Tibial nerve (tissue), 4 donors: ENCODE data around the gene MRPS33. TPM values are rescaled to one million over a fixed set of nuclear protein-coding genes. Genes with fewer than 3 reads are reported as not detected.

ENCODE experiments used
- DNase-seq, 2 donors: peaks; one replicate each; pipeline ENCODE4 v3.0.0-alpha.2; 2019; ENCODE audit warnings: low spot score in 2 of 2
- H3K27ac ChIP-seq, 4 donors: fragments of 200-600 bp; sonication (generic) in 3 of 4; one replicate each; pipeline ENCODE4 v1.5.1; 2017 to 2019; ENCODE audit warnings: mild to moderate bottlenecking in 1 of 4
- H3K27me3 ChIP-seq, 2 donors: fragments of 200-600 bp; sonication (generic) in 1 of 2; one replicate each; pipeline versions ENCODE4 v1.5.1 to v1.6.0; 2017 to 2019
- H3K36me3 ChIP-seq, 3 donors: fragments of 200-600 bp; sonication (generic); one replicate each; pipeline ENCODE4 v1.5.1; 2018 to 2019
- H3K4me1 ChIP-seq, 4 donors: fragments of 200-600 bp; sonication (generic) in 3 of 4; one replicate each; pipeline ENCODE4 v1.5.1; 2017 to 2019
- H3K4me3 ChIP-seq, 4 donors: fragments of 200-600 bp; sonication (generic) in 3 of 4; one replicate each; pipeline ENCODE4 v1.5.1; 2017 to 2019; ENCODE audit warnings: mild to moderate bottlenecking in 1 of 4, moderate library complexity in 1 of 4
- H3K9me3 ChIP-seq, 4 donors: fragments of 200-600 bp; sonication (generic) in 3 of 4; one replicate each; pipeline ENCODE4 v1.5.1; 2017 to 2019
- CTCF ChIP-seq, 5 experiments: fragments of 200-600 bp in 3 of 5; fragments of 450-650 bp in 2 of 5; sonication (generic) in 3 of 5; IDR thresholded peaks; one replicate each; pipeline ENCODE4 v1.5.1; 2016 to 2019; ENCODE audit warnings: antibody characterized with exemption in 5 of 5, mild to moderate bottlenecking in 3 of 5, moderate library complexity in 2 of 5
- EP300 ChIP-seq, 2 donors: sonication (generic); formaldehyde crosslinking; IDR thresholded peaks; one replicate each; pipeline ENCODE4 v1.6.1; 2017; ENCODE audit warnings: antibody characterized with exemption in 2 of 2, mild to moderate bottlenecking in 1 of 2
- POLR2A ChIP-seq, 2 donors: fragments of 450-650 bp; IDR thresholded peaks; one replicate each; pipeline ENCODE4 v1.6.1; 2017; ENCODE audit warnings: antibody characterized with exemption in 2 of 2, mild to moderate bottlenecking in 2 of 2, moderate library complexity in 2 of 2
- WGBS, 2 donors: methylation state at CpG; one replicate each; pipeline ENCODE4 v1.1.5; 2018; 5-methylcytosine and 5-hydroxymethylcytosine counted together
- total RNA-seq, 4 donors: library from RNA; depleted of rRNA; stranded (reverse); fragments of >200 nt; gene quantifications; one replicate each; pipeline ENCODE4 v1.1.0, GENCODE V29; 2016

The MRPS33 gene
- total RNA-seq, 4 donors from 2014 or later = 4.2 to 21.8 (median 16.0) TPM

- Histone ChIP-seq H3K9me3 (peaks cover 0 to 9% (median 0%) of the 10 kb centered on the region in 4 donors), H3K4me3 (no peak overlapping the region), H3K36me3 (no peaks in the 10 kb centered on the region), H3K27me3 (peaks cover 0 to 10% of the 10 kb centered on the region in 2 donors), H3K4me1 (peaks cover 0 to 25% (median 3%) of the 10 kb centered on the region in 4 donors), H3K27ac (no peak overlapping the region)
- no peak for DNase-seq
- TF ChIP-seq CTCF (IDR thresholded peaks at IDR 0.05) (no peak), POLR2A (IDR thresholded peaks at IDR 0.05) (no peak), EP300 (IDR thresholded peaks at IDR 0.05) (no peak)
Observed at GRCh38 chr7:141016349-141016748, 1.6 kb upstream of the MRPS33 start.

- Histone ChIP-seq H3K4me1 (peaks cover 0 to 25% (median 3%) of the 10 kb centered on the region in 4 donors), H3K27ac (peak overlapping the region; percentile 80 to 92 (median 86))
- 1 to 3% methylated on average over 14 of the region's 14 CpGs for WGBS, 2 donors
Observed at GRCh38 chr7:141014125-141014523, 628 bp downstream of the MRPS33 start.

DNA sequence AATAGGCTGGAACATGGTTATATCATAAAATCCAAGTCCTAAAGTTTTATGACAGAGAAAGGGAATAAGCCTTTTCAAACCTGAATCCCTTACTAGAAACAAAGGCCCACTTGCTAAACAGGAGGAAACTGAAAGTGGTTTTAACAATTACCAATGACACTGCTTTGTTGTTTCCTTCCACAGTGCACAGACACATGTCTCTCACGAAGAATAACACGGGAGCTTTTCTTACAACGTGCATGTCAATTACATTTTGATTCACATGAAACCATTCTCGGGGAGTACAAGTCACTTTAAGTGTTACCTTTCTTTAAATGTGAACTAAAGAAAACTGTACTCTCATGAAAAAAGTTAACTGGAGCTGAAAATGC is 1.4 kb downstream of the MRPS33 start:
- TF ChIP-seq CTCF (IDR thresholded peaks at IDR 0.05) (no peak), EP300 (IDR thresholded peaks at IDR 0.05) (no peak), POLR2A (IDR thresholded peaks at IDR 0.05) (no peak)
- Histone ChIP-seq H3K4me3 (no peak overlapping the region), H3K4me1 (peaks cover 0 to 25% (median 3%) of the 10 kb centered on the region in 4 donors), H3K27me3 (no peaks in the 10 kb centered on the region), H3K27ac (no peak overlapping the region), H3K9me3 (peaks cover 0 to 9% (median 0%) of the 10 kb centered on the region in 4 donors), H3K36me3 (peaks cover 0 to 19% (median 0%) of the 10 kb centered on the region in 3 donors)
- 54 to 56% methylated on average over 4 of the region's 4 CpGs for WGBS, 2 donors
- no peak for DNase-seq

More at GRCh38 chr7:141014125-141014523, 628 bp downstream of the MRPS33 start:
- H3K4me3 ChIP-seq = peak overlapping the region; percentile 42 to 69 (median 60)
- peaks cover 0 to 5% of the 10 kb centered on the region in 2 donors for H3K27me3 ChIP-seq
- H3K9me3 ChIP-seq = peaks cover 0 to 9% (median 0%) of the 10 kb centered on the region in 4 donors
- no peak for TF ChIP-seq EP300 (IDR thresholded peaks at IDR 0.05)
- no peak for TF ChIP-seq POLR2A (IDR thresholded peaks at IDR 0.05)
- no peak for TF ChIP-seq CTCF (IDR thresholded peaks at IDR 0.05)
- DNase-seq = no peak
- H3K36me3 ChIP-seq = peaks cover 0 to 14% (median 0%) of the 10 kb centered on the region in 3 donors

DNA sequence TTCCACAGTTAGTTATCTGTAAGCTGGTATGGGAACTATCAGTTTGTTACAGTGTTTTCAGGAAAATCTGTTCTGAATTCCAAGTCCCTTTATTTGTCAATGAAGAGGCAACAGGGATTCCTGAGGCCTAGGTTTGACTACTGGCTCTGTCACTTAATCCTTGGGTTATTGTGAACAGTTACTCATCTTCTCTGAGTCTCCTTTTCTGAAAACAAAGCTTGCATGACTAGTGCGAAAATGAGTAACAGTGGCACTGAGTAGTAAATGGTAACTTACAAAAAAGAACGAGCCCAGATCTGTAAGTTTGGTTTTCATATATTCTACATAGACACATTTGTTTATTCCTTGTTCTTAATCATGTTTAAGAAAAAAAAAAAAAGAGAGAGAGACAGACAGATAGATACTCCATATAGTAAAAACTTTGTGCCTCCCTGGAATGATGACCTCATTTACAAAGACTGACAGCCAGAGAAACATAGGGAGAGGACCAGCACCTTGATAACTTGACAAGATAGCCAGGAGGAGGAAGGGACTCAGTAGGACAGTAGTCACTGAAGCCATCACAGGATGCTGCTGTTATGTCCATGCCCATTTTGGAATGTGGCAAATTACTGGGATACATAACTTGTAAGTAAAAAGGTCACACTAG is 1.9 kb downstream of the MRPS33 start:
- peaks cover 0 to 9% (median 0%) of the 10 kb centered on the region in 4 donors for H3K9me3 ChIP-seq
- peaks cover 0 to 25% (median 3%) of the 10 kb centered on the region in 4 donors for H3K4me1 ChIP-seq
- H3K4me3 ChIP-seq = no peak overlapping the region
- H3K36me3 ChIP-seq = peaks cover 0 to 24% (median 0%) of the 10 kb centered on the region in 3 donors
- H3K27ac ChIP-seq = no peak overlapping the region
- 74 to 86% methylated on average over 2 of the region's 2 CpGs for WGBS, 2 donors
- DNase-seq = no peak
- no peaks in the 10 kb centered on the region for H3K27me3 ChIP-seq
- no peak for TF ChIP-seq CTCF (IDR thresholded peaks at IDR 0.05)
- no peak for TF ChIP-seq EP300 (IDR thresholded peaks at IDR 0.05)
- no peak for TF ChIP-seq POLR2A (IDR thresholded peaks at IDR 0.05)

- DNase-seq = peak in 1 of 2 donors; percentile 39
Observed at GRCh38 chr7:141012044-141012685, 2.6 kb downstream of the MRPS33 start.

More at GRCh38 chr7:141012044-141012685, 2.6 kb downstream of the MRPS33 start:
- Histone ChIP-seq H3K9me3 (peaks cover 0 to 9% (median 0%) of the 10 kb centered on the region in 4 donors), H3K27me3 (no peaks in the 10 kb centered on the region), H3K27ac (no peak overlapping the region), H3K36me3 (peaks cover 0 to 31% (median 0%) of the 10 kb centered on the region in 3 donors), H3K4me1 (peaks cover 0 to 25% (median 3%) of the 10 kb centered on the region in 4 donors), H3K4me3 (no peak overlapping the region)
- 14 to 19% methylated on average over 3 of the region's 3 CpGs for WGBS, 2 donors
- TF ChIP-seq POLR2A (IDR thresholded peaks at IDR 0.05) (no peak), CTCF (IDR thresholded peaks at IDR 0.05) (peak; percentile 11 to 44 (median 41)), EP300 (IDR thresholded peaks at IDR 0.05) (no peak)
